NCI-H226 (cell line): Measurements from ENCODE around the gene FAM83D.

Source experiments
- DNase-seq: peaks from one replicate; pipeline ENCODE4 v3.0.0-alpha.2; 2015

The FAM83D gene

DNA sequence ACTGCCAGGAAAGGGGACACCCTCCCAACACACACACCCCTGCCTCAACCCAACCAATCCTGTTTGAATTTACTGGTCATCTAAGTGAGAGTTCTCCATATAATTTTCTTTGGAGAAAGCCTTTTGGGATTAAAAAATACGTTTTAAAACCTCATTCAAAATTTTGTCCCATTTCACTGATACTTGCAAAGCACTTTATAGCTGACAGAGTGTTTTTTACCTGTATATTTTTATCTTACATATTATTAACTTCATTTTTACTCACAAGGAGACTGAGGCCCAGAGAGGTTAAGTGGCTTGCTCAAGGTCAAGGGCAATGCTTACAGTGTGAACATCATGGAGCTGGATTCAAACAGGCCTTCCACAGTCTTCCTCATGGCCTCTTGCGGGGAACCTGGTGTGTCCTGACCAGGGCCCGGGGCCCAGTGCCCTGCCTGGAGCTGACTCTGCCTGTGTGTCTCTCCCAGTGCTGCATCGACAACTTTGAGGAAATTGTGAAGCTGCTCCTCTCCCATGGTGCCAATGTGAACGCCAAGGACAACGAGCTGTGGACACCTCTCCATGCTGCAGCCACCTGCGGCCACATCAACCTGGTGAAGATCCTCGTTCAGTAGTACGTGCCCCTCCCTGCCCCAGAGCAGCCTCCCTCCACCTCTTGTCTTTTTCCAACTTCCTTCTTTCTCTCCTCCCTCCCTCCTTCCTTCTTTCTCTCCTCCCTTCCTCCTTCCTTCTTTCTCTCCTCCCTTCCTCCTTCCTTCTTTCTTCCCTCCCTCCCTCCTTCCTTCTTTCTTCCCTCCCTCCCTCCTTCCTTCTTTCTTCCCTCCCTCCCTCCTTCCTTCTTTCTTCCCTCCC, 30.9 kb upstream of the FAM83D start:
- no peak for DNase-seq

- DNase-seq, result no peak
Observed at GRCh38 chr20:38896009-38896594, 30.1 kb upstream of the FAM83D start.

DNA sequence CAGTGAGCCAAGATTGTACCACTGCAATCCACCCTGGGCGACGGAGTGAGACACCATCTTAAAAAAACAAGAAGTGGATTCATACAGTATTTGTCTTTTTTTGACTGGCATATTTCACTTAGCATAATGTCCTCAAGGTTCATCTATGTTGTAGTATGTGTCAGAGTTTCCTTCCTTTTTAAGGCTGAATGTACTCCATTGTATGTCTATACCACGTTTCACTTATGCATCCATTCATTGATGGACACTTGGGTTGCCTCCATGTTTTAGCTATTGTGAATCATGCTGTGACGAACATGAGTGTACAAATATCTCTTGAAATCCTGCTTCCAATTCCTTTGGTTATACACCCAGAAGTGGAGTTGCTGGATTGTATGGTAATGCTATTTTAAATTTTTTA, 28.9 kb upstream of the FAM83D start:
- DNase-seq, result no peak

DNA sequence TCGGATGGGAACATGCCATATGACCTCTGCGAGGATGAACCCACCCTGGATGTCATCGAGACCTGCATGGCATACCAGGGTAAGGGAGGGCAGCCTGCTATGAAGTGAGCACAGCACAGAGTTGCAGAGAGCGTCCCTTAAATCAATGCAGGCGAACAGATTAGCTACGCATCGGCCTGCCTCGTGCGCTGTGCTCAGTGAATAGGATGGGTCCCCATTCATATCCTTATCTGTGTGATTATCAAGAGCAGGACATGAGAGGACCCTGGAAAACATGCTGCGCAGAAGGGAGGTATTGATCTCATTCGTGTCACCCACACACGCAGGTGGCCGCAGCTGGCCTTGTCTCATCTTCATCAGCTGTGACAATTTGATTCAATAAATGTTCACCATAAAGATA, 25.6 kb upstream of the FAM83D start:
- DNase-seq, result no peak

DNA sequence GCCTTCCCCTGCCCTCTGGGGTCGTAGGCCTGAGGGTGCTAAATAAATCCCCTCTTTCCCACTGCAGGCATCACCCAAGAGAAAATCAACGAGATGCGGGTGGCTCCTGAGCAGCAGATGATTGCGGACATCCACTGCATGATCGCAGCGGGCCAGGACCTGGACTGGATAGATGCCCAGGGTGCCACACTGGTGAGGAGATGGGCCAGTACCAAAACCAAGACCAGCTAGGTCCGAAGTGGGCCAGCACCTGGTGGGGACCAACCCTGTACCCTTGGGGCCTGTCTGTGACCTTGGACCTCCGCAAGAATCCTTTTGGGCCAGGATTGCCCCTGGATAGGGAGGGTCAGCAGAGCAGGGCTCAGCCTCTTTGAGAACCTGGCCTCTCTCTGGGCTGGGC, 23.6 kb upstream of the FAM83D start:
- DNase-seq, result no peak

GRCh38 chr20:38903335-38903734, 22.9 kb upstream of the FAM83D start:
- no peak for DNase-seq

- no peak for DNase-seq
Observed at GRCh38 chr20:38905375-38905774, 20.8 kb upstream of the FAM83D start.

GRCh38 chr20:38907918-38908677, 18.1 kb upstream of the FAM83D start:
- DNase-seq, result no peak

- no peak for DNase-seq
Observed at GRCh38 chr20:38915355-38915754, 10.9 kb upstream of the FAM83D start.

- no peak for DNase-seq
Observed at GRCh38 chr20:38917657-38918056, 8.6 kb upstream of the FAM83D start.

GRCh38 chr20:38918172-38918571, 8.0 kb upstream of the FAM83D start:
- DNase-seq, result no peak

GRCh38 chr20:38919683-38920082, 6.5 kb upstream of the FAM83D start:
- no peak for DNase-seq

DNA sequence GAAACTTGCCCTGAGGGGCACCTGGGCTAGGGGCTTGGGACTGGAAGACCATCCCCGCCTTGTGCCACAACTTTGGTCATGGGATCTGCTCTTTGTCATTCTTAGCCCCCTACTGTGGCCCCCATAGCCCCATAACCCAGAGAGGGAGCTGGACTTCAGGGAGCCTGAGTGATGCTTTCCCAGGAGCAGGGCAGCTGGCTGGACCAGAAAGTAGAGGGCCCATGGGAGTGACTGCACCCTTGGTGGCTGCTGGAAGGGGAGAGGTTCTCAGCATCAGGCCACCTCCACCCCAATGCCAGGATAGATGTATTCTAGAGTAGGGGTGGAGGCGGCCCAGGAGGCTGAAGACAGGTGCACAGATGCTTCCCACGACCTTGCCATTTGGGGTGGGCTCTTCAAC, 5.8 kb upstream of the FAM83D start:
- DNase-seq, result no peak

- DNase-seq, result no peak
Observed at GRCh38 chr20:38920851-38921250, 5.4 kb upstream of the FAM83D start.

DNA sequence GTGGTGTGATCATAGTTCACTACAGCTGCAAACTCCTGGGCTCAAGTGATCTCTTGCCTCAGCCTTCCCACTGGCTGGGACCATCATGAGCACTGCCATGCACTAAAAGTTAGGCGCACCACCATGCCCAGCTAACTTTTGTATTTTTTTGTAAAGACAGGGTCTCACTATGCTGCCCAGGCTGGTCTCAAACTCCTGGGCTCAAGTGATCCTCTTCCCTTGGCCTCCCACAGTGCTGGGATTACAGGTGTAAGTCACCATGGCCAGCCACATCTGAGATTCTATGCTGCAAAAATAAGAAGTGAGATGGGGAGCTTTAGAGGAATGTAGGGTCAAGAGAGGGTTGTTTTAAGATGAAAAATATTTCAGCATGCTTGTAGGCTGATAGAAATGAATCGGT, 1.5 kb upstream of the FAM83D start:
- no peak for DNase-seq

- DNase-seq, result no peak
Observed at GRCh38 chr20:38926934-38927616, 858 bp downstream of the FAM83D start.

- no peak for DNase-seq
Observed at GRCh38 chr20:38927902-38928578, 1.8 kb downstream of the FAM83D start.

- DNase-seq, result no peak
Observed at GRCh38 chr20:38930242-38930569, 4.0 kb downstream of the FAM83D start.

DNA sequence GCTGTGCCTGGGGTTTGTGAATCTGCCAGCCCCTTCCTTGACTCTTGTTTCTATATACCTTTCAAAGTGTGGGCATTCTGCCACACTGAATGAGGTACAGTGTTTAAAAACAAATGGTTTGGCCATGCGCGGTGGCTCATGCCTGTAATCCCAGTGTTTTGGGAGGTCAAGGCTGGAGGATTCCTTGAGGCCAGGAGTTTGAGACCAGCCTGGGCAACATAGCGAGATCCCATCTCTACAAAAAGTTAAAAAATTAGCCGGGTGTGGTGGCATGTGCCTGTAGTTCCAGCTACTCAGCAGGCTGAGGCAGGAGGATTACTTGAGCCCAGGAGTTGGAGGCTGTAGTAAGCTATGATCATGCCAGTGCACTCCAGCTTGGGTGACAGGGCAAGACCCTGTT, 5.8 kb downstream of the FAM83D start:
- no peak for DNase-seq

DNA sequence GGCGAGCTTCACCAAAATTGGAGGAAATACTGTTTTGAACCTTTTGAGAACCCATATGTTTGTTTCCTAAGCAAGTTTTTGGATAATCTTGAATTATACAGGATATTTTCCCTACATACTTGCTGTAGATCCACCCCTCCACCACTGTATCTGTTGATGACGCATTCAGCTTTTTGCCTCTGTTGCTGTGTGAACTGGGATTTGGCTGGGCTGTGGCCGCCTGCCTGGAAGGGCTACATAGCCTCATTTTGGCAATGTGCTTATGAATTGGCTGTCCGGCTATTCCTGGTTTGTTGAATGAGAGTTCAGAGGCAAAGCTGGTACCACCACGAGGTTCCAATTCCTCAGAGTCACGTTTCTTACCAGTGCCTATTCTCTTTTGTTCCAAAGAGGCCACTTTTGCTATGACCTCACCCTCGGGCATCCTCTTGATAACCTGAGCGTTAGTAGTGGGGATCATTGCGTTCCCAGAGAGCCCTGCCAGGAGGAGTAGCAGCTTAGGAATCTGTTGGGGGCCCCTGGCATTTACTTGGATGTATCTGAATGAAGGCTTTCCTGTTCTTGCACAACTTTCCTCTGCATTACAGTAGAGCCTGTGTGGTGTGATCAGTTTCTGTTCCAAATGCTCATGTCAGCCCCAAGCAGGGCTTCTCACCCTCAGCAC, 6.4 kb downstream of the FAM83D start:
- DNase-seq, result peak; percentile 86

- no peak for DNase-seq
Observed at GRCh38 chr20:38934530-38934929, 8.3 kb downstream of the FAM83D start.

DNA sequence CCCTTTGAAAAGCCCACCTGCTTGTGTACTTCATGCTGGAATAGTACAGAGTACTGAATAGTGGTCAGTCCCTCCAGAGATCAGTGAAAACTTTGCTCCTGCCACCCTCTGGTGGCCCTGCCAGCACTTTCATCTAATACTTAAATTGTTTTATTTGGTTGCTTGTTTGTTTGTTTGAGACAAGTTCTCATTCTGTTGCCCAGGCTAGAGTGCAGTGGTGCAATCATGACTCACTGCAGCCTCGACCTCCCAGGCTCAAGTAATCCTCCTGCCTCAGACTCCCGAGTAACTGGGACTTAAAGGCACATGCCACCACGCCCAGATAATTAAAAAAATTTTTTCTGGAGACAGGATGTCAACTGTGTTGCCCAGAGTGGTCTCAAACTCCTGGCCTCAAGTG, 9.1 kb downstream of the FAM83D start:
- peak; percentile 19 for DNase-seq
